A204.1 (cell line): ENCODE data around the gene IFNLR1.
"Not testable (repeated sequence)": the region's sequence is repeated elsewhere in the genome, so short reads cannot be mapped to it uniquely, and the experiment has no call there.

Source experiments
- FAIRE-seq: peaks from 2 replicates; lab custom pipeline; 2012; peaks lifted over from hg19 to GRCh38; lab: Jason Lieb, UNC

IFNLR1 gene

DNA sequence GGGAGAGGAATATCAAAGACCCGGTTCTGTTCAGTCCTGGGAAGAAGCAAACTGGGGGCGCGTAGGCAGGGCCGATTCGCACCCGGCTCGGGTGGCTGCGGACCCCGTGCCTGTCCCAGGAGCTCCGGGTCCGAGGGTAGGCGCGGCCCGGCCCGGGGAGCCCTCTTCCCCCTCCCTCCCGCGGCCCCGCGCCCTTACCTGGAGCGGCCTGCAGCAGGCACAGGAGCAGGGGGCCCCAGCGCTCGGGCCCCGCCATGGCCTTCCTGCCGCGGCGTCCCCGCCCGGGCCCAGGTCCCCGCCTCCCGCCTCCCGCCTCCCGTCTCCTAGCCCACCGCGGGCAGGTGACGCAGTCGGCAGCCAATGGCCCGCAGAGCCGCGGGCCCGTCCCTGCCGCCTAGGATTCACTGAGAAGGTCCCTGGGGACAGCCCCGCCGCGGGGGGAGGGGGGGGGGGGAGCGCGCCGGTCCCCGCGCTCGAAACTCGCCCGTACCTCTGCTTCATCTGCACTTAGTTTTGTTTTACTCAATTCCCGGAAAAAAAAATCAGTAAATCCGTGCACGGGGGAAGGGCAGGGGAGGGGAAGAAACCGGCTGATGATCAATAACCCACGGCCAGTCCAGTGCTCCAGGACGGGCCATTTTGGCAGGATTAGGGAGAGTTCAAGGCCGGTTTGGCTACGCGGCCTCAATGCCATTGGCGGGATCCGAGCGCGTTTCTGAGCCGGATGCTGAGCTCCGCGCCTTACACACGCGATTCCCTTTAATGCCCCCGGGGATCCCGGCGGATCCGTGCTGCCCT lies at the start of gene IFNLR1:
Gene IFNLR1 (minus strand): TSS at position 297 of the 798 bp plus-strand sequence. CDS start 41 bp downstream, at position 256.
- FAIRE-seq = no peak

DNA sequence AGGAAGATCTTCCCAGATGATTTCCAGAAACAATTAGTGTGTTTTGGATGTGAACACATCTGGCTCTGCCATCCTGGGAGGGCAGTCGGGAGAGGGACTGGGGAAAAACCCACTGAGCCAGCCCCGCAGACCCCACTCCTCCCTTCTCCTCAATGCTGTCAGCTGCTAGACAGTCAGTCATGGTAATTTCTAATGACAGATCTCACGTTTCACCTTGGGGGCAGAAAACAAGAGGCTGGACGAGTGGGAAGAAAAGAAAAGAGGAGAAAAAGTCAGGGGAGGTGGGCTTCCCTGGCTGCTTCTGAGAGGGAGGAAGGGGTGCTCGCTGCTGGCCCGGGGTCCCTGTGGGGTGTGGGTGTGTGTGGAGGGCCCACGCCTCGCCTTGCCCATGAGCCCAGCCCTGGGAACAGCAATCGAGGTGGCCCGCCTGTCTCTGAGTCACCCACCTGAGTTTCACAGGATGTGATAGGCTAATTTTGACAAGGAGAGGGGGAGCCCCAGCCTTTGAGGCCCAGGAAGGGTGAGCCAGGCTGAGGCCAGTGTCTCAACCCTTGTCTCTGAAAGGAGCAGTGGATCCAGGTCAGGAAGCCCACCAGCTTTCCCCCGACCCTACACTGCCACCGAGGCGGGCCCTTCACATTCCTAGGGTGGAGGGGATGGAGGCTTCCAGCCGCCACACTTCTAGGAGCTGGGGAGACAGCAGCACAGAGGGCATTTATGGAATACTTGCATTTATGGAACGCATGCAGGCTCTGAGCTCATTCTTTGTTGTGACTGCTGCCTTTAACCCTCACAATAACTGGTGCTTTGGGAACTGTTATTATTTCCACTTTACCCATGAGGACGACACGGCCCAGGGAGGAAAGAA lies 49.1 kb upstream of the IFNLR1 start:
- FAIRE-seq = no peak

DNA sequence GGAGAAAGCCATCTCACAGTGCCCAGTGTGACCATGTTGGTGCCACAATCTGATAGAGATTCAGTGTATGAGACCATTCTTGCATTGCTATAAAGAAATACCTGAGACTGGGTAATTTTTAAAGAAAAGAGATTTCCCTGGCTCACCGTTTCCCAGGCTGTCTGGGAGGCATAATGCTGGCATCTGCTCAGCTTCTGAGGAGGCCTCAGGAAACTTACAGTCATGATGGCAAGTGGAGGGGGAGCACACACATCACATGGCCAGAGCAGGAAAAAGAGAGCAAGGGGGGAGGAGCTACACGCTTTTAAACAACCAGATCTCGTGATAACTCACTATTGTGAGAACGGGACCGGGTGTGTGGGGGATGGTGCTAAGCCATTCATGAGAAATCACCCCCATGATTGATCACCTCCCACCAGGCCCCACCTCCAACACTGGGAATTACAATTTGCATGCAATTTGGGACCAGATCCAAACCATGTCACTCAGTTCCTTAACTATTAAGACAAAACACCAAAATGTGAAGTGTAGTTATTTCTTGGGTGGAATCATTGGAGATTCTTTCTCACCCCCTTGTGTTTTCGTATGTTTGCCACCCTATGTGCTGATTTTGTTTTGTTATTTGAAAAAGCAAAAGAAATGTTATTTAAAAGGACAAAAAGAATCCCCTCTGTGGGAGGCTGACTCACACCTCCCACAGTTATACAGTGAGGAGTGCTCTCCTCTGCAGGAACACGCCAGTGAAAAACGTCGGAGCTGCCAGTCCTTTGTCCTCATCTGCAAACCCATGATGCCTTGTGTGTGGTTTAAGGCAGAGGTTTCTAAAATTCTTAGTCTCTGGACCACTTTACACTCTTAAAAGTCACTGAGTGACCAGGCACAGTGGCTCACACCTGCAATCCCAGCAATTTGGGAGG lies 46.9 kb upstream of the IFNLR1 start:
- no peak for FAIRE-seq

DNA sequence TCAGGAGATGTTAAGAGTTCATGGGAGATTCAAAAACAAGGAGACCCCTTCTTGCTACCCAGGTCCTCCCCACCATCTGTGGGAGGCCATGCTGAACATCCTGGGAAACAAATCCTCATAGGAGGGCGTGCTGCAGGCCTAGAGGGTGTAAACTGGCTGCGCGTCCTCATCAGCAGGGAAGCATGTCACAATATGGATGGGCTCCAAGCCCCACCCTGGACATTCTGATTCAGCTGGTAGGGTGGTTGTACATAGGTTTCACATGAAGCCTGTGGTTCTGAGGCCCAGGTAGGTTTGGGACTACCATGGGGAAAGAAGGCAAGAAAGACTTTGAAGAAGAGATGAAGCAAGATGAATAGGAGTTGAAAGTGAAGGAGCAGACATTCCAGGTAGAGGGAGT lies 44.6 kb upstream of the IFNLR1 start:
- no peak for FAIRE-seq

DNA sequence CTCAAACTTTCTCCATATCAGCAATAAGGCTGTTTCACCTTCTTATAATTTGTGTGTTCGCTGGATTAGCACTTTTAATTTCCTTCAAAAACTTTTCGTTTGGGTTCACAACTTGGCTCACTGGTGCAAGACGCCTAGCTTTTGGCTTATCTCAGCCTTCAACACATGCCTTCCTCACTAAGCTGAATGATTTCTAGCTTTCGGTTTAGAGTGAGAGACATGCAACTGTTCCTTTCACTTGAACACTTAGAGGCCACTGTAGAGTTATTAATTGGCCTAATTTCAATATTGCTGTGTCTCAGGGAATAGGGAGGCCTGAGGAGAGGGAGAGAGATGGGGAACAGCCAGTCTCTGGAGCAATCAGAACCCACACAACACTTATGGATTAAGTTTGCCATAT lies 41.2 kb upstream of the IFNLR1 start:
- FAIRE-seq = no peak

DNA sequence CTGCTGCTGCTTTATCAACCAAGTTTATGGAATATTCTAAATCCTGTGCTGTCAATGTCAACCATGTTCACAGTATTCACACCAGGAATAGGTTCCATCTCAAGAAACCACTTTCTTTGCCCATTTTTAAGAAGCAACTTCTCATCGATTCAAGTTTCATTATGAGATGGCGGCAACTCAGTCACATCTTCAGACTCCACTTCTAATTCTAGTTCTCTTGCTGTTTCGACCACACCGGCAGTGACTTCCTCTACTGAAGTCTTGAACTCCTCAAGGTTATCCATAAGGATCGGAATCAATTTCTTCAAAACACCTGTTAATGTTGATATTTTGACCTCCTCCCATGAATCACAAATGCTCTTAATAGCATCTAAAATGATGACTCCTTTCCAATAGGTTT lies 39.7 kb upstream of the IFNLR1 start:
- FAIRE-seq = no peak

DNA sequence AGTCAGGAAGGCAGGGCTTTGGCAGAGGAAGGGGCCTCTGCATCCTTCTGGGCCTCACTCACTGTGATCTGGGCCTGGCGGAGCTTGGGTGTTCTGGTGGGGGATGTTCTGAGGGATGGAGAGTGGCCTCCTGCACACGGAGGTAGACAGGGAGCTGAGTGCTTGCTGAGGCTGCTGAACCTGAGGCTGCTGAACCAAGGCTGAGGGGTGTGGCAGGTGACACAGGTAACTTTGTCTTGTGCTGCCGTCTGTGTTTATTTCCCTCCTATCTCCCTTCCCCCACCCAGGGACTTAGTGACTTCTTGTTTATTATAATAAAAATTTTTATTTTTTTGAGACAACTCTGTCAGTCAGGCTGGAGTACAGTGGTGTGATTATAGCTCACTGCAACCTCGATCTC lies 37.7 kb upstream of the IFNLR1 start:
- no peak for FAIRE-seq

DNA sequence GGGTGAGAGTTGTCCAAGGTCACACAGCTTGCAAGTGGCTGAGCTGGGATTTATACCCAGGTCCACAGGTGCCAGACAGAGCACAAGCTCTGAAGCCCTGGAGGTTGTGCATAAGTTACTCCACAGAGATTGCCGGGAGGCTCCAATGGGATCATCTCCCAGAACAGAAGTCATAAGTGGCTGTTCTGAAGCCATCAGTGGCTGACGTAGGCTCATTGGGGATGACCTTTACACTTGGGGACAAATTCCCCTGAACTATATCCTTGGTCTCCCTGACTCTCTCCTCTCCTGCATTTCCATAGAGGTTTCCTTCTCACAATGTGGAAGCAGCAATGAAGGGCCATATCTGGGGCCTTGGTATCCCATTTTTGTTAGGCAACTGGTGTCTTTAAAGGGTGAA lies 37.0 kb upstream of the IFNLR1 start:
- FAIRE-seq = no peak

DNA sequence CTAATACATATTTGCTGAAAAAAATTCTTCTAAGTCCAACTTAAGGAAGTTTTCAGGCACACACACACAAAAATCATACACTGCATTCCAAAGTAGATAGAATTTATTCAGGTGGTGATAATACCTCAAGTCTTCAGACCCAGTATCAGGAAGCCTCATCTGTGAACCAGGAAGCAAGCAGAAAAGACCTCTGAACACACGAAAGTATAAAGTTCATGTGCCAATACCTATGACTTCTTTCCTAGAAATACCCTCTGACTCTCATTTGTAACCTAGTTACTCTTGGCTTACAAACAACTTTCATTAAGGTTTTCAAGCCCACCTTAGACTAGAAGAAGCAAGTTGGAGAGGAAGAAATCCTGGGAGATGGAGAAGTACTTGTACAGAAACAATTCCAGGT lies 35.7 kb upstream of the IFNLR1 start:
- FAIRE-seq = no peak

DNA sequence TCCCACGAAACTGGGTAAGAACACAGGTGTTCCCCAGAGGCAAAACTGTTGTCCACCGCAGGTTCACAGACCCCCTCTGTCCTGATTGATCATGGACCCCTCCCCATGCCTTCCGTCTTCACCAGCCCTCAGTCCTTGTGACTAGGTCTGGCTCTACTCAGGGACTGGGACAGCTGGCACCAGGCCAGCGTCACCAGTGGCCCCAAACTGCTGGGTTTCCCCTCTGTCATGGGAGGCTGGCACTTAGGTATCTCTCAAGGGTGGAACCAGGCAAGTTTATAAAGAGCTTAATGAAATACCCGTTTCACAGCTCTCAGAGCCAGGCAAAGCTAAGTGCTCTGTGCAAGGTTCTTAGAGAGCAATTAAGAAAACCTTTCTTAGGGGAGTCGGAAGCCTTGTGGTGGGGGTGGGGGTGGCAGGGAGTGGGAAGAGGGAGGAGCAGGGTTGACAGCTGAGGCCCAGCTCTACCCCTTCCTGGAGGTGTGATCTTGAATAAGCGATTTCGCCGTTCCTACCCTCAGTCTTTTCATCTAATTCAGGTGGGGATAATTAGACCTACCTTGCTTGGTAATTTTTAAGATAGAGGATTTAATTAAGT lies 35.0 kb upstream of the IFNLR1 start:
- FAIRE-seq = no peak

DNA sequence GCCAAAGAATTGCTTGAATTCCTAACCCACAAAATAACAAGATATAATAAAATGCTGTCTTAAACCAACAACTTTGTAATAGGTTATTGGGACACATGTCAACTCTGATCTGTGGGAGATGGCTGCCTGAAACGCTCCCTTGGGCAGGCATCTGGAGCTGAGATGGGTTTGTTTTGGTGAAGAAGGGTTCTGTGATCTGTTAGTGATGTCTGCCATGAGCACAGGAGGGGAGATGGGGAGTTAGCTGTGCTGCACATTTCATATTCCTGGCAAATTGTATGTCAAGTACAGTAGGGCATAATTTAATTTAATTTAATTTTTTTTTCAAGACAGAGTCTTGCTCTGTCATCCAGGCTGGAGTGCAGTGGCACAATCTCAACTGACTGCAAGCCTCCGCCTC lies 34.2 kb upstream of the IFNLR1 start:
- FAIRE-seq = no peak

DNA sequence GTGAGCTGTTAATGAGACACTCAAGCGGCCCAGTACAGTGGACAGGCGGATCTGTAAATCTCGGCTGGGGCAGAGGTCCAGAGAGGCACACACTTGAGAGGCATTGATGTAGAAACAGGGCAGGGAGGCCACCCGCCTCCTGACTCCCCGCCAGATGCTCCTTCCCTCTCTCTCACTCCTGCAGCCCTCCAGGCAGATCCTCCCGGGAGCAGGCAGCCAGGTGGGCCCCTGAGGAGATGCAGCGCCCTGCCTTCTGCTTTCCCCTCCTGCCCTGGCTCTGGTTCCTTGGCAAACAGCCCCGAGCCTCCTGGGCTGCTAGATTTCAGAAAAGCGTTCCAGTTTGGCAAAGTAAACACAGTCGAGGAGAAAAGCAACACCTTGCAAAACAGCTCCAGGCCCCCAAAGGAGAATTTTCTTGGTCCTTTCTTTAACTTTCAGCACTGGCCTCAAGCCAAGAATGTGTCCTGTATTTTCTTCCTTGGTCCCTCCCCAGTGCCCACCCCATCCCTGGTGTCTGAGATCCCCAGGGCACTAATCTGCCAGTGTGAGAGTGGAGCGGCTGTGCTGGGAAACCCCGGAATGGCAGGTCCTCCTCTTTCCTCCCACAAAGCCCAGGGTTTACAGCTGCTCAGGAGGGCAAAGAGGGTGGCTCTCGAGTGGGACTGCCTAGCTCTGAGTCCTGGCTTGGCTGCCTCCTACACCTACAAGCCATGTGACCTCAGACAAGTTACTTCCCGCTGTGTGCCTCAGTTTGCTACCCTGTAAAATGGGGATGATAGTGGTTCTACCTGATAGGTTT lies 29.4 kb upstream of the IFNLR1 start:
- FAIRE-seq = no peak

DNA sequence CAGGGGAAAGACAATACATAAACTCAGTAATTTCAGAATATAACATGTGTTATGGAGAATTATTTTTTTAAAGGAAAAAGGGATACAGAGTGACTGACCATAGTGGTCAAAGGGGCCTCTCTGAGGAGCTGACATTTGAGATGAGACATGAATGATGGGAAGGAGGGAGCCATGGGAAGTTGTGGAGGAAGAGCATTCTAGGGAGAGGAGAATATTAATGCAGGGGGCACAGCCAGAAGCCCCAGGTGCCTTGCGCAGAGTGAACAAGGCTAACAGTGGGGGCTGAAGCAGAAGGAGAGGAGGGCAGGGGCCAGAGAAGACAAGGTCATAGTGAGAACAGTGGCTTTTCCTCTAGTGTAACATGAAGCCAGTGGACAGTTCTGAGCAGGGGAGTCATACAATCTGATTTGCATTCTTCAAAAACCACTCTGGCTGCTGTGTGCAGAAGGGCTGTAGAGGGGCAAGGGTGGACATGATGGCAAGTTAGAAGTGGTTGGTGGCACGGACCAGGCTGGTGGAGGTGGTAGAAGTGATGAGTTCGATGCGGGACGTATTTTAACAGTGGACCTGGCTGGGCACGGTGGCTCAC lies 28.2 kb upstream of the IFNLR1 start:
- FAIRE-seq = no peak

DNA sequence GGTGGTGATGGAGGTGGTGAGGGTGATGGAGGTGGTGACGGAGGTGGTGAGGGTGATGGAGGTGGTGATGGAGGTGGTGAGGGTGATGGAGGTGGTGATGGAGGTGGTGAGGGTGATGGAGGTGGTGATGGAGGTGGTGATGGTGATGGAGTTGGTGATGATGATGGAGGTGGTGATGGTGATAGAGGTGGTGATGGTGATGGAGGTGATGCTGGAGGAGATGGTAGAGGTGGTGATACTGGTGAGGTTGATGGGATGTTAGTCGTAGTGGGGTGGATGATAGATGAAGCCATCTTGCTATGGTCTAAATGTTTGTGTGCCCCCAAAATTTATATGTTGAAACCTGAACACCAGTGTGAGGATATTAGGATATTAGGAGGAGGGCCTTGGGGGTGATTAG lies 25.3 kb upstream of the IFNLR1 start:
- no peak for FAIRE-seq

DNA sequence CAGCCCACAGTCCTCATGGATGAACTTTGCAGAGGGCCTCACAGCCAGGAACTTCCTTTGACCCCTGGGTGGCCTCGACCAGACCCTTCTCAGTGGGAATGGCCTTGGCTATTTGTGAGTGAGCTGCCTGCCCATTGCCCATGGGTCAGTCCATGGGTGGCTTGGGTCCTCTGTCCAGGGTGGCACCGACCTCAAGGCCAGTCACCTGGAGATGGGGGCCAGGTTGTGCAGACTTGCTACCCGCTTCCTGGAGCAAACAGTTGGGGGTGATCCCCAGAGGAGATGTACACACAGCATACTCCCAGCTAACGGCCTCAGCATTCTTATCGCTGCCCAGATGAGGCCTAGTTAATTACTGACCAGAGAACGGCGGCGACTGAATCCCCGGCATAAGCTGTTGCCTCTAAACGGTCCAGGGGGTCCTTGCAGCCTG lies 23.1 kb upstream of the IFNLR1 start:
- no peak for FAIRE-seq

DNA sequence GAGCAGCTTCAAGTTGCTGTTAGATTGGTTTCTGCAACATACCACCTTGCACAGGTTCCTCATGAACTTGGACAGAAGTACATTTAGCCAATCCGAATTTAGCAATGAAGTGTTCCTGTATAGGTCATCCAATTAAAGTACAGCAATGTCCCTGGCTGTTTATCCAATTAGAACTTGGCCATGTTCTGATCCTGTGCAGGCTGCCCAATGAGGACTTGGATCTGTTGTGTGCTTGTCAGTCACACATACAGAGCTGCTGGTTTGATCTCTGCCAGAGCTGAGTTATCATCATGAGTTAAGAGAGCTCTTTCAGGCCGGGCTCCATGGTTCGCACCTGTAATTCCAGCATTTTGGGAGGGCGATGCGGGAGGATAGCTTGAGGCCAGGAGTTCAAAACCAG lies 22.0 kb upstream of the IFNLR1 start:
- no peak for FAIRE-seq

DNA sequence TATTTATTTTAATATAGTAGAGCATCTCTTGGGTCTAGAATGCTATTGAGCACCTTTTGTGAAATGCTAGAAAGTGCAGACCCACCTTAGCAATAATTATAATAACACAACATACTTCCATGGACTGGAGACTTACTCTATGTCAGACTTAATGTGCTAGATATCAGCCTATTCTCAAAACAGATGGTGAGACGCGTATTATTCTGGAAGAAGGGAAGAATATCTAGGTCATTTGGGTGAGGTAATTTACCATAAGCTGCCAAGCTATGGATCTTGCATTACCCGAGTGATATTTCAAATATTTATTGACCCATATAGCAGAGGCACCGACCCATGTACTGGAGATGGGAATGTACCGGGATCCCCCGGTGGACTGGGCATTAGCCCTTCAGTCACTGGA lies 20.6 kb upstream of the IFNLR1 start:
- FAIRE-seq = no peak

DNA sequence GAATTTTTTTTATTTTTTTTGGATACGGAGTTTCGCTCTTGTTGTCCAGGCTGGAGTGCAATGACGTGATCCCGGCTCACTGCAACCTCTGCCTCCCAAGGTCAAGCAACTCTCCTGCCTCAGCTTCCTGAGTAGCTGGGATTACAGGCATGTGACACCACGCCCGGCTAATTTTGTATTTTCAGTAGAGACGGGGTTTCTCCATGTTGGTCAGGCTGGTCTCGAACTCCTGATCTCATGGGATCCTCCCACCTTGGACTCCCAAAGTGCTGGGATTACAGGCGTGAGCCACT lies 20.3 kb upstream of the IFNLR1 start:
- not testable (repeated sequence) for FAIRE-seq

DNA sequence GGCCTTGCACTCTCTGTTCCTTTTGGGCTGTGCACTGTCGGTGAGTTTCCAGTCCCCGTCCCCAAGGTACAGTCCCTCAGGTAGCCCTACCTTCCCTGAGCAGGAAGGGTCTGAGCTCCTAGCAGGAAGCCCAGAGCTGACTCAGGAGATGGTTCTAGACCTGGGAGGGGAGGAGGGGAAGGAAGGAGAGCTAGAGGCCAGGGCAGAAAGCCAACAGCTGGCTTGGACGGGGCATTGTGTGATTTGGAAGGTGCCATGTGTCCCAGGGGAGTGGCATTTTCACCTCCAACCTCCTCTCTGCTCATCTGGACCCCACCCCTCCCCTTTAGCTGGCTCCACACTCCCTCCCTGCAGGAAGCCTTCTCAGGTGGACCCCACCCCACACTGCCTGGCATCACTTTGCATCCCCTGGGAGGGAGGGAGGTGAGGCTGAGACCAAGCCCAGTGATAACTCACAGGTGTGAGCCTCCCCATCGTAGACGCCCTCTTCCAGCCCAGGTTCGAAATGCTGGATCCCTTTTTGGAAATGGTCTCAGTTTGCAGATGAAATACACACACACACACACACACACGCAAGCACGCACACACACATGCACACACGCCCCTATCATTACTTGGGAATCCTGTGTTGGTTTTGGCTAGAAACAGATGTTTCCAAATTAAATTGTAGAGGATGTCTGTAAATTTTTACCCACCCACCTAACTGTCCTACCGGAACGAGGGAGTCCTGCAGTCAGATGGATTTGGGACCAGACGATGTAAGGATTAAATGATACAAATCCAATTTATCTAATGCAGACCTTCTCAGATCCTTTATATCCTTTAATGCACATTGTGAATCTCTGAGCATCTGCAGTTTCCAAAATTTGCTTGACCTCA lies 19.7 kb upstream of the IFNLR1 start:
- FAIRE-seq = no peak

DNA sequence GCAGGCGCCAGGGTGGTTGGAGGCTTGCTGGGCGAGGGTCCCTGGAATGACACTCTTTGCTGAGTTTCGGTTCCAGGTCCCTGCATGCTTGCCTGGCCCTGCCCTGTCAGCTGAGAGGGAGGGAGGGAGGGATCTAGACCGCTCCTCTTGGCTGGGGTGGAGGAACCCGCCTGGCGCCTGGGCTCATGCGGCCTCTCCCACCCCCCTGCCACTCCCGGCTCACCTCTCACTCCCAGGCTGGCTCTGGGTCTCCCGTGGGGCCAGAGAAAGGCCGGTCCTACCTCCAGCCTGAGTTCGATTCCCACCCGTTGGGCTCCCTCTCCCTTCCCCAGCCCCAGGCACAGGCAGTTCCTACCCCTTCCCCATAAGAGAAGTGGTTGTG lies 19.0 kb upstream of the IFNLR1 start:
- FAIRE-seq = no peak
